DND-41 (cell line): ENCODE data around the gene DAD1.

ENCODE experiments used
- ATAC-seq: fragments of 200-7000 bp; cut with Tn5 transposase; 3 replicates; pipeline ENCODE4 v1.9.1; 2021; ENCODE audit warnings: low read depth; ENCODE audit not compliant: insufficient read depth
- DNase-seq: peaks from one replicate; pipeline ENCODE4 v3.0.0-alpha.2; 2020
- H2AFZ ChIP-seq: 2 replicates; pipeline ENCODE4 v1.6.0; 2012; ENCODE audit warnings: low read depth, low read length
- H3K27ac ChIP-seq: 2 replicates; pipeline ENCODE4 v1.5.1; 2012; ENCODE audit warnings: low read length, inconsistent platforms
- H3K27me3 ChIP-seq: fragments of 200-600 bp; sonication (generic); 2 replicates; pipeline ENCODE4 v1.6.0; 2012; ENCODE audit warnings: low read length, mild to moderate bottlenecking, inconsistent platforms; ENCODE audit not compliant: insufficient read depth, poor library complexity
- H3K36me3 ChIP-seq: 2 replicates; pipeline ENCODE4 v1.5.1; 2012; ENCODE audit warnings: low read length, inconsistent platforms; ENCODE audit not compliant: insufficient read depth
- H3K4me1 ChIP-seq: 2 replicates; pipeline ENCODE4 v1.5.1; 2012; ENCODE audit warnings: mild to moderate bottlenecking, low read length; ENCODE audit not compliant: insufficient read depth
- H3K4me2 ChIP-seq: 2 replicates; pipeline ENCODE4 v1.6.0; 2012; ENCODE audit warnings: mild to moderate bottlenecking, moderate library complexity, low read length, inconsistent platforms; ENCODE audit not compliant: insufficient read depth
- H3K4me3 ChIP-seq, 2 experiments: fragments of 200-600 bp in 1 of 2; shearing (Covaris generic) in 1 of 2; 2 replicates each; pipeline ENCODE4 v1.5.1; 2012 to 2016; ENCODE audit warnings: inconsistent platforms in 2 of 2, low read length in 2 of 2, mild to moderate bottlenecking in 2 of 2, low read depth in 1 of 2, moderate library complexity in 1 of 2
- H3K79me2 ChIP-seq: 2 replicates; pipeline ENCODE4 v1.6.0; 2012; ENCODE audit warnings: low read length, inconsistent platforms; ENCODE audit not compliant: insufficient read depth
- H3K9ac ChIP-seq: 2 replicates; pipeline ENCODE4 v1.6.0; 2012; ENCODE audit warnings: low read depth, mild to moderate bottlenecking, inconsistent platforms, low read length, moderate library complexity
- H3K9me3 ChIP-seq: 2 replicates; pipeline ENCODE4 v1.5.1; 2012; ENCODE audit warnings: low read length, moderate library complexity, mild to moderate bottlenecking, inconsistent platforms; ENCODE audit not compliant: insufficient read depth, severe bottlenecking
- H4K20me1 ChIP-seq: 2 replicates; pipeline ENCODE4 v1.6.0; 2012; ENCODE audit warnings: low read length; ENCODE audit not compliant: insufficient read depth
- CTCF ChIP-seq: IDR thresholded peaks from 2 replicates; pipeline ENCODE4 v1.5.1; 2012; ENCODE audit warnings: borderline replicate concordance, low read length, moderate library complexity, mild to moderate bottlenecking; ENCODE audit not compliant: poor library complexity, severe bottlenecking; ENCODE audit errors: extremely low read depth
- EZH2 ChIP-seq: IDR thresholded peaks from 3 replicates; pipeline ENCODE4 v1.6.1; 2012; ENCODE audit warnings: borderline replicate concordance, low read depth, mild to moderate bottlenecking, moderate library complexity, low read length, inconsistent platforms; ENCODE audit not compliant: severe bottlenecking

DAD1 gene

GRCh38 chr14:22537436-22538310 is 51.4 kb downstream of the DAD1 start:
- DNase-seq (no peak), ATAC-seq (no peak)
- H3K27ac ChIP-seq, result no peak overlapping the region
- TF ChIP-seq EZH2, result no peak
- no peak for TF ChIP-seq CTCF
- no peak overlapping the region for H2AFZ ChIP-seq
- no peak overlapping the region for H3K4me2 ChIP-seq
- H3K9me3 ChIP-seq, result no peaks in the 10 kb centered on the region
- peaks cover 35% of the 10 kb centered on the region for H3K27me3 ChIP-seq
- H3K9ac ChIP-seq, result no peak overlapping the region
- H3K36me3 ChIP-seq, result no peaks in the 10 kb centered on the region
- no peaks in the 10 kb centered on the region for H3K4me1 ChIP-seq
- H3K4me3 ChIP-seq, result no peak overlapping the region
- H4K20me1 ChIP-seq, result no peaks in the 10 kb centered on the region
- no peaks in the 10 kb centered on the region for H3K79me2 ChIP-seq

GRCh38 chr14:22536853-22537338 is 52.1 kb downstream of the DAD1 start:
- H3K27me3 ChIP-seq, result peaks cover 30% of the 10 kb centered on the region
- H3K4me1 ChIP-seq, result no peaks in the 10 kb centered on the region
- DNase-seq (peak; percentile 22), ATAC-seq (peak; percentile 72)
- H3K9ac ChIP-seq, result no peak overlapping the region
- TF ChIP-seq CTCF, result no peak
- TF ChIP-seq EZH2, result no peak
- no peak overlapping the region for H2AFZ ChIP-seq
- no peaks in the 10 kb centered on the region for H3K36me3 ChIP-seq
- no peaks in the 10 kb centered on the region for H3K79me2 ChIP-seq
- no peak overlapping the region for H3K4me2 ChIP-seq
- H3K27ac ChIP-seq, result no peak overlapping the region
- H4K20me1 ChIP-seq, result no peaks in the 10 kb centered on the region
- no peaks in the 10 kb centered on the region for H3K9me3 ChIP-seq
- no peak overlapping the region for H3K4me3 ChIP-seq

- H2AFZ ChIP-seq, result no peak overlapping the region
- H3K36me3 ChIP-seq, result no peaks in the 10 kb centered on the region
- no peaks in the 10 kb centered on the region for H4K20me1 ChIP-seq
- H3K4me2 ChIP-seq, result no peak overlapping the region
- H3K27ac ChIP-seq, result no peak overlapping the region
- no peaks in the 10 kb centered on the region for H3K9me3 ChIP-seq
- no peak overlapping the region for H3K4me3 ChIP-seq
- DNase-seq (no peak), ATAC-seq (no peak)
- no peaks in the 10 kb centered on the region for H3K4me1 ChIP-seq
- no peaks in the 10 kb centered on the region for H3K79me2 ChIP-seq
- H3K27me3 ChIP-seq, result peaks cover 28% of the 10 kb centered on the region
- no peak overlapping the region for H3K9ac ChIP-seq
- TF ChIP-seq EZH2 (no peak), CTCF (no peak)
Observed at GRCh38 chr14:22535916-22536315, 53.1 kb downstream of the DAD1 start.
